Stomach (tissue), 9 donors: Measurements from ENCODE around the gene GABRG3. TPM values are rescaled to one million over a fixed set of nuclear protein-coding genes. Genes with fewer than 3 reads are reported as not detected.

Experiments
- DNase-seq, 2 donors: peaks; one replicate each; pipeline versions ENCODE4 v3.0.0 to v3.0.0-alpha.2; 2013 to 2019
- H3K27ac ChIP-seq, 5 donors: fragments of 200-600 bp in 4 of 5; sonication (generic) in 4 of 5; one replicate each; pipeline ENCODE4 v1.5.1; 2013 to 2019; ENCODE audit warnings: mild to moderate bottlenecking in 1 of 5, moderate library complexity in 1 of 5
- H3K27me3 ChIP-seq, 3 donors: fragments of 200-600 bp; sonication (generic); one replicate each; pipeline ENCODE4 v1.5.1; 2017 to 2019; ENCODE audit warnings: mixed run types in 1 of 3
- H3K36me3 ChIP-seq, 4 donors: fragments of 200-600 bp; sonication (generic); 1 replicate in 3 of 4; 2 replicates in 1 of 4; pipeline ENCODE4 v1.5.1; 2016 to 2019
- H3K4me1 ChIP-seq, 4 donors: fragments of 200-600 bp; sonication (generic); one replicate each; pipeline ENCODE4 v1.5.1; 2016 to 2019
- H3K4me3 ChIP-seq, 4 donors: fragments of 200-600 bp; sonication (generic) in 3 of 4; one replicate each; pipeline ENCODE4 v1.5.1; 2016 to 2019; ENCODE audit warnings: mild to moderate bottlenecking in 1 of 4
- H3K9me3 ChIP-seq, 4 donors: fragments of 200-600 bp; sonication (generic); one replicate each; pipeline ENCODE4 v1.5.1; 2016 to 2019
- EP300 ChIP-seq: sonication (generic); formaldehyde crosslinking; IDR thresholded peaks from one replicate; pipeline ENCODE4 v1.6.1; 2017; ENCODE audit warnings: antibody characterized with exemption
- POLR2A ChIP-seq, 4 donors: fragments of 450-650 bp; IDR thresholded peaks; one replicate each; pipeline ENCODE4 v1.6.1; 2016; ENCODE audit warnings: antibody characterized with exemption in 4 of 4, control low read depth in 2 of 4, mild to moderate bottlenecking in 1 of 4, moderate library complexity in 1 of 4
- POLR2AphosphoS5 ChIP-seq, 3 donors: sonication (generic); formaldehyde crosslinking; IDR thresholded peaks; one replicate each; pipeline ENCODE4 v1.6.1; 2016; ENCODE audit warnings: antibody characterized with exemption in 3 of 3
- WGBS, 5 donors: extraction: QIAGEN DNeasy Blood & Tissue Kit in 3 of 5; methylation state at CpG; one replicate each; pipeline versions ENCODE4 v1.1.5 to v1.1.7; 2013 to 2018; 5-methylcytosine and 5-hydroxymethylcytosine counted together
- intact Hi-C: fragments of 100-400 bp; cut with DNase I; formaldehyde crosslinking; loops from one replicate; pipeline ENCODE4 v1.15.1; 2023; ENCODE audit warnings: low total_unique reads
- polyA plus RNA-seq, 3 donors: library from polyadenylated mRNA; stranded (reverse); fragments of 200-250 nt; gene quantifications; one replicate each; pipeline ENCODE4 v1.2.3, GENCODE V29; 2013
- total RNA-seq, 5 donors: library from RNA; depleted of rRNA; stranded (reverse); fragments of >200 nt; gene quantifications; one replicate each; pipeline versions ENCODE4 v1.1.0 to v1.2.3, GENCODE V29; 2014 to 2016
- TF ChIP-seq, protein P1 (sequence below), 7 experiments: fragments of 450-650 bp in 4 of 7; fragments of 200-600 bp in 3 of 7; sonication (generic) in 3 of 7; IDR thresholded peaks; one replicate each; pipeline ENCODE4 v1.5.1; 2016 to 2019; ENCODE audit warnings: antibody characterized with exemption in 7 of 7, control low read depth in 2 of 7, mild to moderate bottlenecking in 1 of 7
- donor health status: healthy with polysubstance abuse.
- donor health status: Bipolar disorder and iron deficiency.
- donor health status: healthy.

Gene GABRG3
- total and polyA plus RNA-seq, 8 donors: 0.37 to 1.5 TPM; not detected in 6

DNA sequence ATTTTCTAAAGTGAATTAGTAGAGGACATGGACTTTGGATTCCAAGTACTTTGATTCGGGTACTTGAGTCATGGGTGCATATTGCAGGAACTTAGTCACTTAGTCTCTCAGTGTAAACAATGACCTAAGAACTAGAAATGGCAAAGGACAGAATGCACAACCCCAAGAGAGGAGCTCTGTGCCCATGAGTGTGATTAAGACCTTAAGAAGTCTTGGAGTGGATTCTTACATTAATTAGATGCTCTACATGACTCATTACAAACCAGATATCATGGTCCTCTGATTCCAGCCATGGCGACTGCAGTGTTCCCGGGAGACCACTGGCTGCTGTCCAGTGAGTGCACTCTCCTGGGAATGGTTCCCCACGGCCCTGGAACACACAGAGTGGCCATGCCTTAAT lies 251.5 kb downstream of the GABRG3 start:
- no peaks in the 10 kb centered on the region for H3K4me1 ChIP-seq

DNA sequence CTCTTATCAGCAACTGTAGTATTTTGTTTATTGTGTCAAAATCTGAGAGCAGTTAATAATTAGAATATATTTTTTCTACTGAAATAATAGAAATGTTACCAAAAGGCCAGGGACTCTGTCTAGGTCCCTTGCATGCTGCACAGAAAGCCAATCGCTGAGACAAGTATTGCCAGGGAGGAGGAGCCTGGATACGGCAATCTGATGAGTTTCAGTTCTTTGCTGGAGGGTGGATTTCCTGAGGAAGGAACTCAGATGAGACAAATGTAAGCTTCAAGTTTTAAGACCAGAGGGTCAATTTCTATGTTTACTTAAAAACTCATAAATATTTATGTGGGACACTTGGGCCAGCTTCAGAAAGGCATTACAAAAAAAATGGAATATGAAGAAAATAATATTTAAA lies 252.2 kb downstream of the GABRG3 start:
- H3K27ac ChIP-seq: no peak overlapping the region
- H3K36me3 ChIP-seq: no peaks in the 10 kb centered on the region
- intact Hi-C loops: no loop called here
- TF ChIP-seq, protein P1, sequence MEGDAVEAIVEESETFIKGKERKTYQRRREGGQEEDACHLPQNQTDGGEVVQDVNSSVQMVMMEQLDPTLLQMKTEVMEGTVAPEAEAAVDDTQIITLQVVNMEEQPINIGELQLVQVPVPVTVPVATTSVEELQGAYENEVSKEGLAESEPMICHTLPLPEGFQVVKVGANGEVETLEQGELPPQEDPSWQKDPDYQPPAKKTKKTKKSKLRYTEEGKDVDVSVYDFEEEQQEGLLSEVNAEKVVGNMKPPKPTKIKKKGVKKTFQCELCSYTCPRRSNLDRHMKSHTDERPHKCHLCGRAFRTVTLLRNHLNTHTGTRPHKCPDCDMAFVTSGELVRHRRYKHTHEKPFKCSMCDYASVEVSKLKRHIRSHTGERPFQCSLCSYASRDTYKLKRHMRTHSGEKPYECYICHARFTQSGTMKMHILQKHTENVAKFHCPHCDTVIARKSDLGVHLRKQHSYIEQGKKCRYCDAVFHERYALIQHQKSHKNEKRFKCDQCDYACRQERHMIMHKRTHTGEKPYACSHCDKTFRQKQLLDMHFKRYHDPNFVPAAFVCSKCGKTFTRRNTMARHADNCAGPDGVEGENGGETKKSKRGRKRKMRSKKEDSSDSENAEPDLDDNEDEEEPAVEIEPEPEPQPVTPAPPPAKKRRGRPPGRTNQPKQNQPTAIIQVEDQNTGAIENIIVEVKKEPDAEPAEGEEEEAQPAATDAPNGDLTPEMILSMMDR (IDR thresholded peaks at IDR 0.05): no peak
- TF ChIP-seq POLR2A (IDR thresholded peaks at IDR 0.05) (no peak), POLR2AphosphoS5 (IDR thresholded peaks at IDR 0.05) (no peak), EP300 (no peak)
- no peak for DNase-seq
- peaks cover 0 to 24% (median 12%) of the 10 kb centered on the region in 4 donors for H3K9me3 ChIP-seq
- H3K27me3 ChIP-seq: no peaks in the 10 kb centered on the region
- 35 to 52% (median 50%) methylated on average over 2 of the region's 2 CpGs for WGBS, 5 donors
- H3K4me1 ChIP-seq: no peaks in the 10 kb centered on the region
- no peak overlapping the region for H3K4me3 ChIP-seq

More for the DNA sequence above, 251.5 kb downstream of the GABRG3 start:
- Histone ChIP-seq H3K9me3 (peaks cover 0 to 28% (median 15%) of the 10 kb centered on the region in 4 donors), H3K27ac (no peak overlapping the region), H3K36me3 (no peaks in the 10 kb centered on the region), H3K4me3 (no peak overlapping the region), H3K27me3 (no peaks in the 10 kb centered on the region)
- intact Hi-C loops: no loop called here
- WGBS, 5 donors: 47 to 62% (median 54%) methylated on average over 4 of the region's 4 CpGs
- TF ChIP-seq, protein P1 (IDR thresholded peaks at IDR 0.05): no peak
- no peak for TF ChIP-seq POLR2A (IDR thresholded peaks at IDR 0.05)
- DNase-seq: no peak

DNA sequence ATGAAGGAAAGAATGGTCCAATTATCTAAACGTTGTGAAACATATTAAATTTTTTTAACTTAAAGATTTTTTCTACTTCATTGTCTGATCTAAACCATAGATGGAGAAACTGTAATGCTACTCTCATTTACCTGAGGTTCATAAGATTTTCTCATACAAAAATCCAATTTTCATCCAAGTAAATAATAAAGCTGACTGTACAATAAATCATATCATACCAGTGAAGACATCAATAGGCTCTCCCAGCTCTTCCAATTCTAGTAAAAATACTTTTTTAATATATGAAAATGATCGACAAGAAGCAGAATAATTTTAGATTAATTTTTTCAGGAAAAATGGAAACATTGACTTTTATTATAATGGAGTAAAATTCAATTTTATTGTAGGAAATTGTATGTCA lies 260.8 kb downstream of the GABRG3 start:
- DNase-seq: no peak
- no peak overlapping the region for H3K27ac ChIP-seq
- H3K27me3 ChIP-seq: no peaks in the 10 kb centered on the region
- H3K4me1 ChIP-seq: no peaks in the 10 kb centered on the region
- intact Hi-C loops: no loop called here
- H3K36me3 ChIP-seq: no peaks in the 10 kb centered on the region
- WGBS, 5 donors: 48 to 86% (median 61%) methylated on average over 2 of the region's 2 CpGs
- peaks cover 0 to 13% (median 2%) of the 10 kb centered on the region in 4 donors for H3K9me3 ChIP-seq
- H3K4me3 ChIP-seq: no peak overlapping the region
- TF ChIP-seq EP300 (no peak), POLR2A (IDR thresholded peaks at IDR 0.05) (no peak), POLR2AphosphoS5 (IDR thresholded peaks at IDR 0.05) (no peak)
- TF ChIP-seq, protein P1 (IDR thresholded peaks at IDR 0.05): no peak

DNA sequence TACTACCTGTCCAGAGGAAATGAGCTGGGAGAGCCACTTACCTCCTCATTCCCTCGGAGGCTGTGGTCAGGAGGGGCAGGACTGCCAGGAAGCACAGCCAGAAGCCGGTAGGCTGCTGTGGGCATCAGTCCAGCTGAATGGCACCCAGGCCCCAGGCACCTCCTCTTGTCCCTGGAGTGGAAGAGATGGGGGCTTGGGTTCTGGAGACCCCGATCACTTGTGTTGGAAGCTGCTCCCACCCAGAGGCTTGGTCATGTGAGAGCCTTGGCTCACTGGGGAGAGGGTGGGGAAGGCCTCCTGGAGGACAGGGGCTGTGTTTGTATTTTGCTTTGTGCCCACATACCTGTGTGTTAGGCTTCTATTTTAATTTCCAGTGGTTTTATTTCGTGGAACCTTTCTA lies 261.9 kb downstream of the GABRG3 start:
- peaks cover 0 to 9% (median 2%) of the 10 kb centered on the region in 4 donors for H3K9me3 ChIP-seq
- TF ChIP-seq POLR2AphosphoS5 (IDR thresholded peaks at IDR 0.05) (no peak), EP300 (no peak)
- no peak for DNase-seq
- H3K27me3 ChIP-seq: no peaks in the 10 kb centered on the region
- H3K4me1 ChIP-seq: no peaks in the 10 kb centered on the region
- H3K36me3 ChIP-seq: no peaks in the 10 kb centered on the region
- 58 to 81% (median 73%) methylated on average over 4 of the region's 4 CpGs for WGBS, 5 donors
- no peak overlapping the region for H3K4me3 ChIP-seq
- intact Hi-C loops: no loop called here
- H3K27ac ChIP-seq: no peak overlapping the region

DNA sequence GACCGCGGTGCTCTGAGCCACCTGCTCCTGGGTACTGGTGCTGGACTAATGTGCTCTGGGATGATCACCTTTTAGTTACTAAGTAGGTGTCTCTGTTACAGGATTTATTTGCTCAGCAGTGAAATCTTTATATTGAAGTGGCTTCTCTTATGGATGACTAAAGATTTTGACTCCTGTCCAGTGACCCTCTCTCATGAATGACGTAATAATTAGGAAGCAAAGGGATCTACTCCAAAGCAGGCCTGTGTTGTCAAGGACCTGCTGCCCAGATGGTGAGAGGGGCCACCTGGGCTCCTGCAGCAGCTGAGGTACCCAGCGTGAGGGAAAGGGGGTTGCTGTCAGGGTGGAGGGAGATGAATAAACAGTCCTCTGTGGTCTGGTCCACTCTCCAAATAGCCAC lies 263.6 kb downstream of the GABRG3 start:
- WGBS, 5 donors: 59 to 77% (median 70%) methylated on average over 2 to 4 of the region's 4 CpGs
- TF ChIP-seq POLR2AphosphoS5 (IDR thresholded peaks at IDR 0.05) (no peak), POLR2A (IDR thresholded peaks at IDR 0.05) (no peak), EP300 (no peak)
- TF ChIP-seq, protein P1 (IDR thresholded peaks at IDR 0.05): no peak
- H3K4me1 ChIP-seq: no peaks in the 10 kb centered on the region
- intact Hi-C loops: no loop called here
- no peak overlapping the region for H3K27ac ChIP-seq
- no peaks in the 10 kb centered on the region for H3K27me3 ChIP-seq
- no peaks in the 10 kb centered on the region for H3K36me3 ChIP-seq
- peaks cover 0 to 7% (median 0%) of the 10 kb centered on the region in 4 donors for H3K9me3 ChIP-seq
- DNase-seq: no peak
- H3K4me3 ChIP-seq: no peak overlapping the region
